Spleen (tissue), 11 donors: ENCODE data around the gene OMP. TPM values are rescaled to one million over a fixed set of nuclear protein-coding genes. Genes with fewer than 3 reads are reported as not detected.

Experiments
- DNase-seq: peaks from one replicate; pipeline ENCODE4 v3.0.0-alpha.2; 2020
- H3K27ac ChIP-seq, 8 donors: fragments of 200-600 bp; sonication (generic) in 7 of 8; 1 replicate in 4 of 8; 2 replicates in 4 of 8; pipeline versions ENCODE4 v1.5.0 to v1.8.0; 2016 to 2021; ENCODE audit warnings: inconsistent platforms in 4 of 8, mild to moderate bottlenecking in 4 of 8, moderate library complexity in 1 of 8
- H3K27me3 ChIP-seq, 7 donors: fragments of 200-600 bp; sonication (generic) in 6 of 7; replicated peaks in 1 of 7; 1 replicate in 4 of 7; 2 replicates in 3 of 7; pipeline versions ENCODE4 v1.5.0 to v1.8.0; 2016 to 2021; ENCODE audit warnings: inconsistent platforms in 3 of 7, mild to moderate bottlenecking in 1 of 7
- H3K36me3 ChIP-seq, 6 donors: fragments of 200-600 bp; sonication (generic) in 5 of 6; 1 replicate in 4 of 6; 2 replicates in 2 of 6; pipeline versions ENCODE4 v1.5.0 to v1.8.0; 2016 to 2021; ENCODE audit warnings: inconsistent platforms in 2 of 6
- H3K4me1 ChIP-seq, 6 donors: fragments of 200-600 bp; sonication (generic) in 5 of 6; 1 replicate in 3 of 6; 2 replicates in 3 of 6; pipeline versions ENCODE4 v1.5.0 to v1.8.0; 2016 to 2021; ENCODE audit warnings: inconsistent platforms in 3 of 6
- H3K4me3 ChIP-seq, 8 donors: fragments of 200-600 bp; sonication (generic) in 7 of 8; 1 replicate in 4 of 8; 2 replicates in 4 of 8; pipeline versions ENCODE4 v1.5.0 to v1.8.0; 2016 to 2021; ENCODE audit warnings: inconsistent platforms in 4 of 8, mild to moderate bottlenecking in 4 of 8, moderate library complexity in 2 of 8
- H3K9me3 ChIP-seq, 8 donors: fragments of 200-600 bp; sonication (generic) in 7 of 8; 1 replicate in 4 of 8; 2 replicates in 4 of 8; pipeline versions ENCODE4 v1.5.0 to v1.8.0; 2016 to 2021; ENCODE audit warnings: inconsistent platforms in 4 of 8
- POLR2A ChIP-seq, 3 donors: fragments of 450-650 bp; IDR thresholded peaks; one replicate each; pipeline ENCODE4 v1.5.1; 2017; ENCODE audit warnings: antibody characterized with exemption in 3 of 3, mild to moderate bottlenecking in 1 of 3
- POLR2AphosphoS5 ChIP-seq, 3 donors: sonication (generic); formaldehyde crosslinking; IDR thresholded peaks; one replicate each; pipeline ENCODE4 v1.5.1; 2017; ENCODE audit warnings: antibody characterized with exemption in 3 of 3
- WGBS, 5 donors: extraction: QIAGEN DNeasy Blood & Tissue Kit in 3 of 5; methylation state at CpG; one replicate each; pipeline versions ENCODE4 v1.1.5 to v1.1.7; 2013 to 2018; 5-methylcytosine and 5-hydroxymethylcytosine counted together
- intact Hi-C: fragments of 100-400 bp; cut with DNase I; formaldehyde crosslinking; loops from one replicate; pipeline ENCODE4 v1.15.0; 2023; ENCODE audit warnings: low total_unique reads
- polyA plus RNA-seq, 3 donors: library from polyadenylated mRNA; stranded (reverse); fragments of 200-250 nt; gene quantifications; one replicate each; pipeline ENCODE4 v1.2.1, GENCODE V29; 2013
- total RNA-seq, 7 donors: library from RNA; depleted of rRNA in 3 of 7; stranded (reverse); fragments of >200 nt in 3 of 7; fragmentation: NEBNext Ultra II Directional in 4 of 7; extraction: Animal tissue kit (Norgen Biotek cat#: 25700) in 4 of 7; gene quantifications; one replicate each; pipeline versions ENCODE4 v1.1.0 to v1.2.1, GENCODE V29; 2016 to 2021
- TF ChIP-seq, protein P1 (sequence below), 11 experiments: fragments of 200-600 bp in 7 of 11; fragments of 450-650 bp in 4 of 11; sonication (generic) in 4 of 11; IDR thresholded peaks in 8 of 11; conservative IDR thresholded peaks in 3 of 11; 1 replicate in 7 of 11; 2 replicates in 4 of 11; pipeline versions ENCODE4 v1.4.0 to v1.8.0; 2016 to 2021; ENCODE audit warnings: antibody characterized with exemption in 11 of 11, inconsistent platforms in 4 of 11, mild to moderate bottlenecking in 1 of 11
- donor health status: healthy with polysubstance abuse.
- donor health status: DM: no; HTN: no; CAD: no; lungs with moderate emphysema.
- donor health status: DM: no; HTN: no; CAD: no.
- donor health status: Bipolar disorder and iron deficiency.
- donor health status: healthy.
- donor health status: DM: no; HTN: no; CAD: no.
- donor health status: DM: yes; HTN: yes; CAD: no.

Gene OMP
- total and polyA plus RNA-seq, 10 donors, result 0.51 to 0.64 TPM; not detected in 8

DNA sequence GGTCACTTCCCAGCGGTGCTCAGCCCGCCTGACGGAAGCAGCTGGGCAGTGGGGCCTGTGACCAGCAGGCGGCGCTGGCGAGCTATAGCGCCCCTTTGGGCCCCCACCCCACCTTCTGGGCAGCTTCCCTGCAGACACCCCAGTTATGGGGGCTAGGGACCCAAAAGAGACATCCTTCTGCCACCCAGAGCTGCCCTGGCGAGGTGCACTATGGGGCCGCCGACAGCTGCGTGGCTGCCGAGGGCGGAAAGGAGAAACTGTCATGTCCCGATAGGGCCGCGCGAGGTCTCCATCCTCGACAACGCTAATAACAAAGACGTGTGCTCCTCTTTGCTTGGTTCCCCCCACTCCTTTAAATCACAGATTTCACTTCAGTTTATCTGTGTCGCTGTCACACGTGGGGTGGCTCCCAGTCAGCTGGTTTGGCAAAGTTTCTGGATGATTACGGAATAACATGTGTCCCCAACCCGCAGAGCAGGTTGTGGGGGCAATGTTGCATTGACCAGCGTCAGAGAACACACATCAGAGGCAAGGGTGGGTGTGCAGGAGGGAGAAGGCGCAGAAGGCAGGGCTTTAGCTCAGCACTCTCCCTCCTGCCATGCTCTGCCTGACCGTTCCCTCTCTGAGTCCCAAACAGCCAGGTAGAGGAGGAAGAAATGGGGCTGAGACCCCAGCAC lies 24.7 kb downstream of the OMP start:
- intact Hi-C loops, result loop anchor here (5.0 kb wide), 2 partner anchors 60 to 420 kb away; no protein-coding TSS in a partner anchor
- DNase-seq, result peak; percentile 86
- Histone ChIP-seq H3K27ac (no peak overlapping the region), H3K27me3 (peaks cover 0 to 27% (median 0%) of the 10 kb centered on the region in 7 donors), H3K9me3 (no peaks in the 10 kb centered on the region), H3K4me1 (peaks cover 13 to 22% (median 18%) of the 10 kb centered on the region in 6 donors), H3K4me3 (peak overlapping the region; percentile 28 to 64 (median 34)), H3K36me3 (peaks cover 0 to 23% (median 0%) of the 10 kb centered on the region in 6 donors)
- 4 to 7% (median 6%) methylated on average over 14 to 27 of the region's 27 CpGs for WGBS, 5 donors
- TF ChIP-seq POLR2A (IDR thresholded peaks at IDR 0.05) (no peak), POLR2AphosphoS5 (IDR thresholded peaks at IDR 0.05) (peak in 2 of 3 donors; percentile 48 to 62)
- TF ChIP-seq, protein P1, sequence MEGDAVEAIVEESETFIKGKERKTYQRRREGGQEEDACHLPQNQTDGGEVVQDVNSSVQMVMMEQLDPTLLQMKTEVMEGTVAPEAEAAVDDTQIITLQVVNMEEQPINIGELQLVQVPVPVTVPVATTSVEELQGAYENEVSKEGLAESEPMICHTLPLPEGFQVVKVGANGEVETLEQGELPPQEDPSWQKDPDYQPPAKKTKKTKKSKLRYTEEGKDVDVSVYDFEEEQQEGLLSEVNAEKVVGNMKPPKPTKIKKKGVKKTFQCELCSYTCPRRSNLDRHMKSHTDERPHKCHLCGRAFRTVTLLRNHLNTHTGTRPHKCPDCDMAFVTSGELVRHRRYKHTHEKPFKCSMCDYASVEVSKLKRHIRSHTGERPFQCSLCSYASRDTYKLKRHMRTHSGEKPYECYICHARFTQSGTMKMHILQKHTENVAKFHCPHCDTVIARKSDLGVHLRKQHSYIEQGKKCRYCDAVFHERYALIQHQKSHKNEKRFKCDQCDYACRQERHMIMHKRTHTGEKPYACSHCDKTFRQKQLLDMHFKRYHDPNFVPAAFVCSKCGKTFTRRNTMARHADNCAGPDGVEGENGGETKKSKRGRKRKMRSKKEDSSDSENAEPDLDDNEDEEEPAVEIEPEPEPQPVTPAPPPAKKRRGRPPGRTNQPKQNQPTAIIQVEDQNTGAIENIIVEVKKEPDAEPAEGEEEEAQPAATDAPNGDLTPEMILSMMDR (IDR thresholded peaks at IDR 0.05 in 8 of 11, conservative IDR thresholded peaks at IDR 0.05 in 3 of 11), result peak; percentile 78 to 98 (median 96)

DNA sequence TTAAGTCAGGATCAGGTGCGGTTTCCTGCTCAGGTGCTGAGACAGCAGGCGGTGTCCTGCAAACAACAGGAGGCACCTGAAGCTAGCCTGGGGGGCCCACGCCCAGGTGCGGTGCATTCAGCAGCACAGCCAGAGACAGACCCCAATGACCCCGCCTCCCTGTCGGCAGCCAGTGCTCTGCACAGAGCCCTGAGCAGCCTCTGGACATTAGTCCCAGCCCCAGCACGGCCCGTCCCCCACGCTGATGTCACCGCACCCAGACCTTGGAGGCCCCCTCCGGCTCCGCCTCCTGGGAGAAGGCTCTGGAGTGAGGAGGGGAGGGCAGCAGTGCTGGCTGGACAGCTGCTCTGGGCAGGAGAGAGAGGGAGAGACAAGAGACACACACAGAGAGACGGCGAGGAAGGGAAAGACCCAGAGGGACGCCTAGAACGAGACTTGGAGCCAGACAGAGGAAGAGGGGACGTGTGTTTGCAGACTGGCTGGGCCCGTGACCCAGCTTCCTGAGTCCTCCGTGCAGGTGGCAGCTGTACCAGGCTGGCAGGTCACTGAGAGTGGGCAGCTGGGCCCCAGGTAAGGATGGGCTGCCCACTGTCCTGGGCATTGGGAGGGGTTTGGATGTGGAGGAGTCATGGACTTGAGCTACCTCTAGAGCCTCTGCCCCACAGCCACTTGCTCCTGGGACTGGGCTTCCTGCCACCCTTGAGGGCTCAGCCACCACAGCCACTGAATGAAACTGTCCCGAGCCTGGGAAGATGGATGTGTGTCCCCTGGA lies 25.5 kb downstream of the OMP start, which contains the start of gene MYO7A:
Gene MYO7A (plus strand): TSS at position 327 of the 772 bp plus-strand sequence. CDS start 2,389 bp downstream, outside the sequence.
- no peaks in the 10 kb centered on the region for H3K9me3 ChIP-seq
- H3K27me3 ChIP-seq, result peaks cover 0 to 27% (median 0%) of the 10 kb centered on the region in 7 donors
- DNase-seq, result no peak
- peak within 1 kb of the TSS in 1 of 8 donors; percentile 2 for H3K27ac ChIP-seq
- intact Hi-C loops, result loop anchor here (5.0 kb wide), 2 partner anchors 59 to 419 kb away; no protein-coding TSS in a partner anchor
- TF ChIP-seq POLR2A (IDR thresholded peaks at IDR 0.05) (no peak), POLR2AphosphoS5 (IDR thresholded peaks at IDR 0.05) (peak in 2 of 3 donors; percentile 32 to 60)
- TF ChIP-seq, protein P1 (IDR thresholded peaks at IDR 0.05 in 8 of 11, conservative IDR thresholded peaks at IDR 0.05 in 3 of 11), result no peak
- peaks cover 0 to 15% (median 0%) of the 10 kb centered on the region in 6 donors for H3K36me3 ChIP-seq
- H3K4me1 ChIP-seq, result peaks cover 13 to 22% (median 18%) of the 10 kb centered on the region in 6 donors
- H3K4me3 ChIP-seq, result peak within 1 kb of the TSS; percentile 28 to 64 (median 34)
- WGBS, 5 donors, result 23 to 31% (median 29%) methylated on average over 9 to 20 of the region's 20 CpGs

DNA sequence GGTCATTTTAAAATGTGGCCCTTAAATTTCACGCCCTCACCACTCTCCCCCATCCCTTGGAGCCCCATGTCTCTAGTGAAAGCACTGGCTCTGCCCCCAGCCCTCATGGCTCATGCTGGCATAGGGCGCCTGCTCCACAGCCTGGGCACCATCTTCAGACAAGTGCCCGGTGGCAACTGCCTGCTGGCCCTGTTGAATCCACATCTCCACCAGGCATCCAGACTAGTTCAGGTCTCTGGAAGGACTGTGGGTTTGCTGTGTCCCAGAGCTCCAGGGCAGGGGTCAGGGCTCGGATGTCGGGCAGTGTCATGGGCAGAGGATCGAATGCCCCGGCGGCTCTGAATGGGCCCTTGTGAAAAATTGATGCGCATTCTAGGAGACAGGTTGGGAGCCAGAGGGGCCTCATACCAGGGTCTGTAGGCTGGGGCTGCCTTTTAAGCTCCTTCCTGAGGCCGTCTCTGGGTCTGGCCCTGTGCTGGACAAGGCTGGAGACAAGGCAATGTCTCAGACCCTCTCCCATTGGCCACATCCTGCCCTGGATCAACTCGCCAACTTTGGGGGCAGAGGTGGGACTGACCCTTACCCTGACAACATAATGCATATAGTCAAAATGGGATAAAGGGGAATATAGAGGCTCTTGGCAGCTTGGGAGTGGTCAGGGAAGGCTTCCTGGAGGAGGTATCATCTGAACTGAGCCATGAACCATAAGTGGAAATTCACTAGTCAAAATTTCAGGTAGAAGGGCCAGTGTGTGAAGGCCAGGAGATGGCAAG lies 26.6 kb downstream of the OMP start:
- TF ChIP-seq POLR2AphosphoS5 (IDR thresholded peaks at IDR 0.05) (no peak), POLR2A (IDR thresholded peaks at IDR 0.05) (no peak)
- TF ChIP-seq, protein P1 (IDR thresholded peaks at IDR 0.05 in 8 of 11, conservative IDR thresholded peaks at IDR 0.05 in 3 of 11), result no peak
- Histone ChIP-seq H3K27ac (no peak overlapping the region), H3K36me3 (peaks cover 0 to 4% (median 0%) of the 10 kb centered on the region in 6 donors), H3K9me3 (no peaks in the 10 kb centered on the region), H3K27me3 (peaks cover 0 to 27% (median 0%) of the 10 kb centered on the region in 7 donors), H3K4me3 (no peak overlapping the region), H3K4me1 (peaks cover 13 to 22% (median 18%) of the 10 kb centered on the region in 6 donors)
- DNase-seq, result no peak
- WGBS, 5 donors, result 82 to 93% (median 88%) methylated on average over 11 of the region's 11 CpGs
- intact Hi-C loops, result loop anchor here (5.0 kb wide), 2 partner anchors 58 to 418 kb away; no protein-coding TSS in a partner anchor
